ENCODE results near the gene PDE4B. TPM values are rescaled to one million over a fixed set of nuclear protein-coding genes. Genes with fewer than 3 reads are reported as not detected.

PDE4B gene
- total RNA-seq, 2 donors from 2014 or later = 18.1 to 55.4 TPM

DNA sequence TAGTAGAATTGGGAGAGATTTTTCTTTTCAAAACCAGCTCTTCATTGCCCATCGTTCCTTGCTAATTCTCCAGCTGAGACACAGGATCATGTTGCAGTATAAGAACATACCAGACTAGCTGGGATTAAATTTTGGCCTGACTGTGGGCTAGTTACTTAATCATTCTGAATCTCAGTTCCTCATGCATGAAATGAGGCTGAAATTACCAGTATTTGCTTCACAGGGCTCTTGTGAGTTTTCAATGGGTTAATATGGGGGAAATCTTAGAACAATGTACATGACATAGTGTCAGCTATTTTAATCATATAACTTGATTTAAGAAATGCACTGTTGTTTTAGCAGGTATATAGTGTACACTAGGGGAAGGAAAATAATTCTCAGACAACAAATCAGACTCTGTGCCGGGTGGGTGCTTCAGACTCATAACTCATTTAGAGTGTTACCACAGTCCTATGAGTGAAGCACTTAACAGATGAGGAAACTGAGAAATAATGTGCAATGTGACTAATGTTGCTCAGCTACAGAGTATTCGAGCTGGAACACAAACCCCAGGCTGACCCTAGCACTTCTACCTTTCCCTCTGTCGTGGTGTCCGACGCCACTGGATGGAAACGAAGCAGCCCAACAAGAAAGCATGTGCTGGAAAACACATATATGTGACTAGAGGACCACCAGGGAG lies 603.7 kb downstream of the PDE4B start:
- no peaks in the 10 kb centered on the region for H3K27me3 ChIP-seq (replicated peaks; ENCODE audit: insufficient read depth)
- TF ChIP-seq POLR2A (IDR thresholded peaks at IDR 0.05) = no peak
- TF ChIP-seq CTCF (IDR thresholded peaks at IDR 0.05) = no peak
- TF ChIP-seq POLR2AphosphoS5 (IDR thresholded peaks at IDR 0.05) = no peak
- no peak overlapping the region for H3K27ac ChIP-seq
- H3K4me3 ChIP-seq = no peak overlapping the region
- no peaks in the 10 kb centered on the region for H3K36me3 ChIP-seq
- no peaks in the 10 kb centered on the region for H3K9me3 ChIP-seq
- 90% methylated on average over 7 of the region's 7 CpGs for WGBS
- intact Hi-C loops (cut with DNase I) = no loop called here
- H3K4me1 ChIP-seq (replicated peaks) = no peaks in the 10 kb centered on the region
- DNase-seq (ENCODE audit: low spot score) = no peak

GRCh38 chr1:66397192-66397591 lies 604.5 kb downstream of the PDE4B start:
- Histone ChIP-seq H3K9me3 (no peaks in the 10 kb centered on the region), H3K36me3 (no peaks in the 10 kb centered on the region), H3K4me1 (replicated peaks) (no peaks in the 10 kb centered on the region), H3K4me3 (no peak overlapping the region), H3K27me3 (replicated peaks; ENCODE audit: insufficient read depth) (no peaks in the 10 kb centered on the region), H3K27ac (no peak overlapping the region)
- intact Hi-C loops (cut with DNase I) = no loop called here
- WGBS = 88% methylated on average over 1 of the region's 1 CpG
- TF ChIP-seq CTCF (IDR thresholded peaks at IDR 0.05) (no peak), POLR2A (IDR thresholded peaks at IDR 0.05) (no peak), POLR2AphosphoS5 (IDR thresholded peaks at IDR 0.05) (no peak)
- DNase-seq (ENCODE audit: low spot score) = no peak

DNA sequence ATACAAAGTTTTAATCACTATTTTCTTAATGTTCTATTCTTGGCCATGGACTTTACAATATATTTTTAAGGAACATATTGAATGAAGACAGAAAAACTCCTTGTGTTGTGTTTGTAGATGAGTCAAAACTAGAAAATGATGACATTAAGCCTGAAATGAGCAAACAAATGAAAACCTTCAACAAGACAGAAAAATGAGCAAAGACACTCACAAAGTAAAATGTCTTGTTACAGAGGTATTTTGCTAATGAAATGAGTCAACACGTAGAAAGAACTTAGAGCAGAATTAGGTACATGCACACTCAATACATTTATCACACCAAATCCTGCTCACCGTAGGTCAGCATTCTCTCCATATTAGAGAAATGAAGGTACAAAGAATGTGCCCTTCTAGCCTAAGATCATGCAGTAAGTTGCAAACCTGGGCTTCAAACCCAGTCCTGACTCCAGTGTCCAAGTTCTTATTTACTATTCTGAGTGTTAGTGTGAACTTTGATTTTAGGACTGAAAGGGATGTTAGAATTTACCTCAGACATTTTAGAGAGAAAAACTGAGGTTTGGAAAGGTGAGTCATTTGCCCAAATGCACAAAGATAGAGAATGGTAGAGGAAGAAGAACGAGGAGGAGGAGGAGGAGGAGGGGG lies 607.3 kb downstream of the PDE4B start:
- no peak for DNase-seq (ENCODE audit: low spot score)
- H3K4me1 ChIP-seq (replicated peaks) = no peaks in the 10 kb centered on the region
- intact Hi-C loops (cut with DNase I) = no loop called here
- no peaks in the 10 kb centered on the region for H3K36me3 ChIP-seq
- H3K27me3 ChIP-seq (replicated peaks; ENCODE audit: insufficient read depth) = no peaks in the 10 kb centered on the region
- H3K27ac ChIP-seq = no peak overlapping the region
- no peaks in the 10 kb centered on the region for H3K9me3 ChIP-seq
- 82% methylated on average over 3 of the region's 3 CpGs for WGBS
- no peak overlapping the region for H3K4me3 ChIP-seq
- TF ChIP-seq CTCF (IDR thresholded peaks at IDR 0.05) = no peak
- TF ChIP-seq POLR2AphosphoS5 (IDR thresholded peaks at IDR 0.05) = no peak
- no peak for TF ChIP-seq POLR2A (IDR thresholded peaks at IDR 0.05)

DNA sequence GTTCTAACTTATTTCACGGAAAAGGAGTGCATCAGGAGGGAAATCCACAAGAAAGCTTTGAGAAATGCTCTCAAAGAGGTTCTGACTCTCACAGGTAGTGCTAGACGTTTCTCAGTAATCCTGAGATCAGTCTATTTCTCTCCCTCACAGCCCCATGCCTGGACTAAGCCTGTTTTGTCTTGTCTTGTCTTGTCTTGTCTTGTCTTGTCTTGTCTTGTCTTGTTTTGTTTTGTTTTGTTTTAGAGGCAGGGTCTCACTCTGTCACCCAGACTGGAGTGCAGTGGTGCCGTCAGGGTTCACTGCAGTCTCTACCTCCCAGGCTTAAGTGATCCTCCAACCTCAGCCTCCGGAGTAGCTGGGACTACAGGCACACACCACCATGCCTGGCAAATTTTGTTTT lies 608.0 kb downstream of the PDE4B start:
- Histone ChIP-seq H3K4me1 (replicated peaks) (no peaks in the 10 kb centered on the region), H3K9me3 (no peaks in the 10 kb centered on the region), H3K4me3 (no peak overlapping the region), H3K27me3 (replicated peaks; ENCODE audit: insufficient read depth) (no peaks in the 10 kb centered on the region), H3K36me3 (no peaks in the 10 kb centered on the region), H3K27ac (no peak overlapping the region)
- intact Hi-C loops (cut with DNase I) = no loop called here
- 83% methylated on average over 4 of the region's 4 CpGs for WGBS
- no peak for DNase-seq (ENCODE audit: low spot score)
- TF ChIP-seq POLR2A (IDR thresholded peaks at IDR 0.05) (no peak), POLR2AphosphoS5 (IDR thresholded peaks at IDR 0.05) (no peak), CTCF (IDR thresholded peaks at IDR 0.05) (no peak)

GRCh38 chr1:66401244-66401643 lies 608.5 kb downstream of the PDE4B start:
- no peaks in the 10 kb centered on the region for H3K4me1 ChIP-seq (replicated peaks)
- no peaks in the 10 kb centered on the region for H3K36me3 ChIP-seq
- no peak overlapping the region for H3K4me3 ChIP-seq
- no peaks in the 10 kb centered on the region for H3K27me3 ChIP-seq (replicated peaks; ENCODE audit: insufficient read depth)
- DNase-seq (ENCODE audit: low spot score) = no peak
- 80% methylated on average over 2 of the region's 2 CpGs for WGBS
- intact Hi-C loops (cut with DNase I) = no loop called here
- no peak overlapping the region for H3K27ac ChIP-seq
- TF ChIP-seq CTCF (IDR thresholded peaks at IDR 0.05) (no peak), POLR2AphosphoS5 (IDR thresholded peaks at IDR 0.05) (no peak), POLR2A (IDR thresholded peaks at IDR 0.05) (no peak)
- no peaks in the 10 kb centered on the region for H3K9me3 ChIP-seq
